ENCODE results near the gene SYF2.

SYF2 gene

DNA sequence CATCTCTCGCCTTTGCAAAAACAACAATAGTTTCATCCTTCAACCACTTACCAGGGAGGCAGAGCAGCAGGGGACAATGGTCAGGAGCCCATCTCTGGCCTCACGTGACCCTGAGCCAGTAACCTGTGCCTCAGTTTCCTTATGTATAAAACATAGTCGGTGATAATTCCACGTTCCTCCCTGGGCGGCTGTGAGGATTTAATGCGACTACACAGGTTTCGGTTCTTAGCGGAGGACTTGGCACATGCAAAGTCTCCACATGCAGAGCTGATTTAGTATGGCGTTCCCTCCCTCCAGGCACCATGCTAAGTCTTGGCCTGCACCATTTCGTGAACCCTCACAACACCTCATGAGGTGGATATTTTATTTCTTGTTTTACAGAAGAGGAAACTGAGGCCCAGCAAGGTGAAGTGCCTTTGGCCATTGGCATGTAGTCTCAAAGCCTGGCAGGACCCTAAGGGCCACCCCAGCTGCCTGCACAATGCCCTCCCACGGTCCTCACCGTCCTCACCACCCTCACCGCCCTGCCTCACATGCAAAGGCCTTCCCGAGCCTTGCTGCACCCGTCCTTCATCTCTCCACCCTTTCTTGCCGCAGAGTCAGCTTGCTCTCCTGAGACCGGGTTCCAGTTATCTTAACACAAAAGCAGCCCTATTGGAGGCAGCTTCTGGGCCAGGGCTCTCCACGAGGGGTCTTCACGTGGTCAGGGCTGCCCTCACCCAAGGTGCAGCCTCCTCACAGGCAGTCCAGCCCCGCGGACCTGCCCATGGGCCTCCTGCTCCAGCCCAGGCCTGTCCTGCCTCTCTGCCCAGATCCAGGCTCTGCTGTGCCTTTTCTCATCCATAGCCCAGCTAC lies 48.9 kb downstream of the SYF2 start:
- DNase-seq (ENCODE audit: insufficient read length, low spot score) = no peak
- FAIRE-seq = no peak
- TF ChIP-seq, protein P1, sequence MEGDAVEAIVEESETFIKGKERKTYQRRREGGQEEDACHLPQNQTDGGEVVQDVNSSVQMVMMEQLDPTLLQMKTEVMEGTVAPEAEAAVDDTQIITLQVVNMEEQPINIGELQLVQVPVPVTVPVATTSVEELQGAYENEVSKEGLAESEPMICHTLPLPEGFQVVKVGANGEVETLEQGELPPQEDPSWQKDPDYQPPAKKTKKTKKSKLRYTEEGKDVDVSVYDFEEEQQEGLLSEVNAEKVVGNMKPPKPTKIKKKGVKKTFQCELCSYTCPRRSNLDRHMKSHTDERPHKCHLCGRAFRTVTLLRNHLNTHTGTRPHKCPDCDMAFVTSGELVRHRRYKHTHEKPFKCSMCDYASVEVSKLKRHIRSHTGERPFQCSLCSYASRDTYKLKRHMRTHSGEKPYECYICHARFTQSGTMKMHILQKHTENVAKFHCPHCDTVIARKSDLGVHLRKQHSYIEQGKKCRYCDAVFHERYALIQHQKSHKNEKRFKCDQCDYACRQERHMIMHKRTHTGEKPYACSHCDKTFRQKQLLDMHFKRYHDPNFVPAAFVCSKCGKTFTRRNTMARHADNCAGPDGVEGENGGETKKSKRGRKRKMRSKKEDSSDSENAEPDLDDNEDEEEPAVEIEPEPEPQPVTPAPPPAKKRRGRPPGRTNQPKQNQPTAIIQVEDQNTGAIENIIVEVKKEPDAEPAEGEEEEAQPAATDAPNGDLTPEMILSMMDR (IDR thresholded peaks at IDR 0.05; ENCODE audit: insufficient read depth, missing control alignments) = no peak

- FAIRE-seq (no peak), DNase-seq (ENCODE audit: insufficient read length, low spot score) (no peak)
- TF ChIP-seq, protein P1 (IDR thresholded peaks at IDR 0.05; ENCODE audit: insufficient read depth, missing control alignments) = no peak
Observed at GRCh38 chr1:25182629-25183028, 49.7 kb downstream of the SYF2 start.

GRCh38 chr1:25180996-25181395 lies 51.3 kb downstream of the SYF2 start:
- FAIRE-seq (no peak), DNase-seq (ENCODE audit: insufficient read length, low spot score) (no peak)
- TF ChIP-seq, protein P1 (IDR thresholded peaks at IDR 0.05; ENCODE audit: insufficient read depth, missing control alignments) = no peak

DNA sequence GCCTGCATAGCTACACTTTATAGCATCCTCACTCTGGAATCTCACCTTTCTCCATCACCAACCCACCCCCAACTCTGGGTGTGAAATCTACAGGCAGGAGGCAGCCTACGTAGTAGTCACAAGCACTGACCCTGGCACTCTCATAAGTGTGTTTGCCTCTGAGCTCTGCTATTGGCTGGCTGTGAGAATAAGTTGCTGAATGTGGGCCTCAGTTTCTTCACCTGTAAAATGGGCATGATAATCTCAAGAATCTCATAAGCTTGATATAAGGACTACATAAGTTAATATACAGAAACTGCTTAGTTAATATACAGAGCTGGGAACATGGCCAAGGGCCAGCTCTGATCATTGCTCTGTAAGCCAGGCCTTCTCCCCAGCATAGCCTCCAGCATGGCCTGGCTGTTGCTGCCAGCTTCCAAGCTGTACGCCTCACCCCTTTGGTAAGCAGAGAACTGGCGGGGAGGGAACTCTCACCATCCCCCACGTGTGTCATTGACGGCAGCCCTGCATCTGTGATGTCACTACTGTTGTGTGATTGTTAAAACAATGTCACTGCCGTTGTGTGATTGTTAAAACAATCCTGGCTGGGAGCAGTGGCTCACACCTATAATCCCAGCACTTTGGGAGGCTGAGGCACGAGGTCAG lies 53.3 kb downstream of the SYF2 start:
- no peak for DNase-seq (ENCODE audit: insufficient read length, low spot score)
- FAIRE-seq = no peak
- TF ChIP-seq, protein P1 (IDR thresholded peaks at IDR 0.05; ENCODE audit: insufficient read depth, missing control alignments) = no peak

DNA sequence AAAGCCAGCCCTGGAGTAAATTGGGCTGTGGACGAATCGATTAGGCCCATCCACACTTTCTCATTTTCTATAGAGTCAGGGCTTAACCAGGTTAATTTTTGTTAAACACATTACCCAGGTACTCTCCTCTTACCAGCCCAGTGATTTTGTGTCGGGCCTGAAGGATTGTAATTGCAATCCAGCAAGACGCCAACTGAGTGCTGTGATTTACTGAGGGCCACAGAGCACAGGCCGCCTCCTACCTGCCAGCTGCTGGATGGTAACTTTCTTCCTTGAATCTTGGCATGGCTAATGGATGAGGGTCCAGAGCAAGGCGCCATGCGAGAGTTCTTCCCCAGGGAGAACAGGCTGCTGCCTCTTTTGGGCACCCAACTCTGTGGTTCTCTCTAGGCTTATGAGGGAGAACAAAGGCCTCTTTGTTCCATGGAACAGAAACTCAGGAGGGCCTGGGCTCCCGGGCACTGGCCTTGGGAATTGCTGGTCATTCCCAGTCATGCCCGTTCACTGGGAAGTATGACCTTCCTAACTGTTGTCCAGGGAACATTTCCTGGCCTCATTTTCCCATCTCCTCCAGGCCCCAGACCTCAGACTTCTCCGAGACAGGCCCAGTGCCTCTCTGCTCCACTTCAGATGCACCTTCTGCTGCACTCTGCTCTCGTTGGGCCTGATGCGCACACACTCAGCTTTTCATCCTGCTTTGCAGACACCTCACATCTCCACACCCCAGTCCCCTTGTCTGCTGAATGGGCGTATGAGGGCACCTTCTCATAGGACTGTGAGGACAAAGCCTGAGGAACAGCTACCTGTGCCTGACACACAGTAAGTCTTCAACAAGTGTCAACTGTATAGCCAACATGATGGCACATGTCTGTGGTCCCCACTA lies 57.3 kb downstream of the SYF2 start:
- DNase-seq (ENCODE audit: insufficient read length, low spot score) = no peak
- FAIRE-seq = no peak
- TF ChIP-seq, protein P1 (IDR thresholded peaks at IDR 0.05; ENCODE audit: insufficient read depth, missing control alignments) = no peak

GRCh38 chr1:25174363-25174729 lies 58.0 kb downstream of the SYF2 start:
- TF ChIP-seq, protein P1 (IDR thresholded peaks at IDR 0.05; ENCODE audit: insufficient read depth, missing control alignments) = no peak
- DNase-seq (ENCODE audit: insufficient read length, low spot score) (no peak), FAIRE-seq (no peak)

All from D721Med (cell line).